ENCODE data around the gene NKIRAS1. TPM values are rescaled to one million over a fixed set of nuclear protein-coding genes. Genes with fewer than 3 reads are reported as not detected.
"Not testable (repeated sequence)": the region's sequence is repeated elsewhere in the genome, so short reads cannot be mapped to it uniquely, and the experiment has no call there.

Gene NKIRAS1
- total RNA-seq, 1 donor from 2014 or later = 8.5 TPM

- TF ChIP-seq CTCF (IDR thresholded peaks at IDR 0.05; ENCODE audit: unreplicated experiment) = no peak
- H3K9me3 Mint-ChIP-seq (ENCODE audit: low read depth) = peaks cover 7% of the 10 kb centered on the region
- H3K36me3 Mint-ChIP-seq (ENCODE audit: insufficient read depth) = peaks cover 27% of the 10 kb centered on the region
Measured at GRCh38 chr3:23876923-23877322, 39.9 kb downstream of the NKIRAS1 start.

GRCh38 chr3:23875113-23875725 is 41.6 kb downstream of the NKIRAS1 start:
- Mint-ChIP-seq H3K27ac (no peak overlapping the region), H3K27me3 (no peaks in the 10 kb centered on the region), H3K36me3 (ENCODE audit: insufficient read depth) (peaks cover 19% of the 10 kb centered on the region), H3K4me1 (ENCODE audit: low read depth) (no peaks in the 10 kb centered on the region), H3K4me3 (ENCODE audit: low read depth) (no peak overlapping the region), H3K9me3 (ENCODE audit: low read depth) (peaks cover 7% of the 10 kb centered on the region)
- DNase-seq (ENCODE audit: low spot score, unreplicated experiment) = no peak
- no peak for TF ChIP-seq CTCF (IDR thresholded peaks at IDR 0.05; ENCODE audit: unreplicated experiment)

More at GRCh38 chr3:23876923-23877322, 39.9 kb downstream of the NKIRAS1 start:
- H3K27ac Mint-ChIP-seq = no peak overlapping the region
- H3K4me1 Mint-ChIP-seq (ENCODE audit: low read depth) = no peaks in the 10 kb centered on the region
- H3K4me3 Mint-ChIP-seq (ENCODE audit: low read depth) = no peak overlapping the region
- DNase-seq (ENCODE audit: low spot score, unreplicated experiment) = no peak
- no peaks in the 10 kb centered on the region for H3K27me3 Mint-ChIP-seq

GRCh38 chr3:23874359-23875112 is 42.3 kb downstream of the NKIRAS1 start:
- Mint-ChIP-seq H3K36me3 (ENCODE audit: insufficient read depth) (peaks cover 20% of the 10 kb centered on the region), H3K27me3 (no peaks in the 10 kb centered on the region), H3K27ac (peak overlapping the region; percentile 11), H3K4me1 (ENCODE audit: low read depth) (peaks cover 1% of the 10 kb centered on the region), H3K9me3 (ENCODE audit: low read depth) (peaks cover 7% of the 10 kb centered on the region), H3K4me3 (ENCODE audit: low read depth) (no peak overlapping the region)
- no peak for DNase-seq (ENCODE audit: low spot score, unreplicated experiment)
- no peak for TF ChIP-seq CTCF (IDR thresholded peaks at IDR 0.05; ENCODE audit: unreplicated experiment)

GRCh38 chr3:23873941-23874340 is 42.8 kb downstream of the NKIRAS1 start:
- Mint-ChIP-seq H3K4me1 (ENCODE audit: low read depth) (peaks cover 1% of the 10 kb centered on the region), H3K4me3 (ENCODE audit: low read depth) (no peak overlapping the region), H3K27ac (peak overlapping the region; percentile 11), H3K9me3 (ENCODE audit: low read depth) (peaks cover 7% of the 10 kb centered on the region), H3K27me3 (no peaks in the 10 kb centered on the region), H3K36me3 (ENCODE audit: insufficient read depth) (peaks cover 17% of the 10 kb centered on the region)
- TF ChIP-seq CTCF (IDR thresholded peaks at IDR 0.05; ENCODE audit: unreplicated experiment) = no peak
- DNase-seq (ENCODE audit: low spot score, unreplicated experiment) = no peak

- Mint-ChIP-seq H3K36me3 (ENCODE audit: insufficient read depth) (peaks cover 8% of the 10 kb centered on the region), H3K4me3 (ENCODE audit: low read depth) (no peak overlapping the region), H3K4me1 (ENCODE audit: low read depth) (peaks cover 4% of the 10 kb centered on the region), H3K9me3 (ENCODE audit: low read depth) (no peaks in the 10 kb centered on the region), H3K27ac (no peak overlapping the region), H3K27me3 (no peaks in the 10 kb centered on the region)
- DNase-seq (ENCODE audit: low spot score, unreplicated experiment) = no peak
- TF ChIP-seq CTCF (IDR thresholded peaks at IDR 0.05; ENCODE audit: unreplicated experiment) = no peak
Measured at GRCh38 chr3:23872330-23872729, 44.5 kb downstream of the NKIRAS1 start.

- not testable (repeated sequence) for H3K36me3 Mint-ChIP-seq (ENCODE audit: insufficient read depth); H3K4me3 Mint-ChIP-seq (ENCODE audit: low read depth); H3K27ac Mint-ChIP-seq; H3K4me1 Mint-ChIP-seq (ENCODE audit: low read depth); H3K27me3 Mint-ChIP-seq; H3K9me3 Mint-ChIP-seq (ENCODE audit: low read depth); DNase-seq (ENCODE audit: low spot score, unreplicated experiment)
Measured at GRCh38 chr3:23871361-23871760, 45.4 kb downstream of the NKIRAS1 start.

GRCh38 chr3:23870663-23871043 is 46.1 kb downstream of the NKIRAS1 start:
- DNase-seq (ENCODE audit: low spot score, unreplicated experiment); H3K27ac Mint-ChIP-seq; H3K36me3 Mint-ChIP-seq (ENCODE audit: insufficient read depth); H3K9me3 Mint-ChIP-seq (ENCODE audit: low read depth); H3K4me3 Mint-ChIP-seq (ENCODE audit: low read depth); H3K27me3 Mint-ChIP-seq: not testable (repeated sequence)
- peaks cover 17% of the 10 kb centered on the region for H3K4me1 Mint-ChIP-seq (ENCODE audit: low read depth)
